ENCODE data around the gene SWT1. TPM values are rescaled to one million over a fixed set of nuclear protein-coding genes. Genes with fewer than 3 reads are reported as not detected.

The SWT1 gene
- total RNA-seq, 1 donor from 2014 or later = 6.9 TPM

DNA sequence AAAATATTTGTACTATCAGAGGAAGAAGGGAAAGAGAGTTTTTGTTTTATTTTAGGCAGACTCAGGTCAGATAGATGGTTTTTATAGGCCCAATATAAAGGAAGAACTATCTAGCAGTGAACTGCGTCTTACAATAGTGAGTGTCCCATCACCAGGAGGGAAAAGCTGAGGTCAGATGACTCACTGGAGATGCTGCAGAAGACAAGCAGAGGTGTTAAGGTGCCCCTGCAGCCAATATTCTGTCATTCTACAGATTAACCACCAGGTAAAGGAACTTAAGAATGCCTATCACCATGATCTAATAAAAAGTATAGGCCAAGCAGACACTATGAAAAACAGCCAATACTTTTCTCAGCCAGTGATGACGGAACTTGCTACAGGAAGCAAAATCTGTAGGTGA, 130.5 kb downstream of the SWT1 start:
- DNase-seq (ENCODE audit: extremely low spot score in 2 of 2) = no peak
- H3K9me3 ChIP-seq = no peaks in the 10 kb centered on the region
- H3K4me3 ChIP-seq = no peak overlapping the region
- TF ChIP-seq POLR2AphosphoS5 (IDR thresholded peaks at IDR 0.05; ENCODE audit: insufficient read depth in 1 of 2, low read depth in 1 of 2) (no peak), POLR2A (IDR thresholded peaks at IDR 0.05) (no peak)
- TF ChIP-seq, protein P1, sequence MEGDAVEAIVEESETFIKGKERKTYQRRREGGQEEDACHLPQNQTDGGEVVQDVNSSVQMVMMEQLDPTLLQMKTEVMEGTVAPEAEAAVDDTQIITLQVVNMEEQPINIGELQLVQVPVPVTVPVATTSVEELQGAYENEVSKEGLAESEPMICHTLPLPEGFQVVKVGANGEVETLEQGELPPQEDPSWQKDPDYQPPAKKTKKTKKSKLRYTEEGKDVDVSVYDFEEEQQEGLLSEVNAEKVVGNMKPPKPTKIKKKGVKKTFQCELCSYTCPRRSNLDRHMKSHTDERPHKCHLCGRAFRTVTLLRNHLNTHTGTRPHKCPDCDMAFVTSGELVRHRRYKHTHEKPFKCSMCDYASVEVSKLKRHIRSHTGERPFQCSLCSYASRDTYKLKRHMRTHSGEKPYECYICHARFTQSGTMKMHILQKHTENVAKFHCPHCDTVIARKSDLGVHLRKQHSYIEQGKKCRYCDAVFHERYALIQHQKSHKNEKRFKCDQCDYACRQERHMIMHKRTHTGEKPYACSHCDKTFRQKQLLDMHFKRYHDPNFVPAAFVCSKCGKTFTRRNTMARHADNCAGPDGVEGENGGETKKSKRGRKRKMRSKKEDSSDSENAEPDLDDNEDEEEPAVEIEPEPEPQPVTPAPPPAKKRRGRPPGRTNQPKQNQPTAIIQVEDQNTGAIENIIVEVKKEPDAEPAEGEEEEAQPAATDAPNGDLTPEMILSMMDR (IDR thresholded peaks at IDR 0.05) = no peak
- peaks cover 1% of the 10 kb centered on the region for H3K4me1 ChIP-seq
- intact Hi-C loops (cut with DNase I) = no loop called here
- no peaks in the 10 kb centered on the region for H3K36me3 ChIP-seq
- no peaks in the 10 kb centered on the region for H3K27me3 ChIP-seq
- H3K27ac ChIP-seq = no peak overlapping the region

GRCh38 chr1:185288435-185288834, 131.5 kb downstream of the SWT1 start:
- H3K36me3 ChIP-seq = no peaks in the 10 kb centered on the region
- no peak overlapping the region for H3K4me3 ChIP-seq
- H3K27me3 ChIP-seq = no peaks in the 10 kb centered on the region
- H3K9me3 ChIP-seq = no peaks in the 10 kb centered on the region
- no peak overlapping the region for H3K27ac ChIP-seq
- intact Hi-C loops (cut with DNase I) = no loop called here
- H3K4me1 ChIP-seq = peaks cover 9% of the 10 kb centered on the region
- TF ChIP-seq POLR2AphosphoS5 (IDR thresholded peaks at IDR 0.05; ENCODE audit: insufficient read depth in 1 of 2, low read depth in 1 of 2) = no peak
- TF ChIP-seq, protein P1 (IDR thresholded peaks at IDR 0.05) = no peak
- no peak for TF ChIP-seq POLR2A (IDR thresholded peaks at IDR 0.05)
- no peak for DNase-seq (ENCODE audit: extremely low spot score in 2 of 2)

DNA sequence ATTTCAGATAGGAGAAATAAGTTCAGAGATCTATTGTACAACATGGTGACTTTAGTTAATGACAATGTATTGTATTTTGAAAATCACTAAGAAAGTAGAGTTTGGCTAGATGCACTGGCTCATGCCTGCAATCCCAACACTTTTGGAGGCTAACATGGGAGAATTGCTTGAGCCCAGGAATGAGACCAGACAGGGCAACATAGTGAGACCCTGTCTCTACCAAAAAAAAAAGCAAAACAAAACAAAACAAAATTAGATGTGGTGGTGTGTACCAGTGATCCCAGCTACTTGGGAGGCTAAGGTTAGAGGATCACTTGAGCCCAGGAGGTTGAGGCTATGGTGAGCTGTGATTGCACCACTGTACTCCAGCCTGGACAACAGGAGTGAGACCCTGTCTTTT, 132.9 kb downstream of the SWT1 start:
- intact Hi-C loops (cut with DNase I) = no loop called here
- Histone ChIP-seq H3K4me1 (peaks cover 9% of the 10 kb centered on the region), H3K9me3 (no peaks in the 10 kb centered on the region), H3K4me3 (no peak overlapping the region), H3K36me3 (no peaks in the 10 kb centered on the region), H3K27me3 (no peaks in the 10 kb centered on the region), H3K27ac (no peak overlapping the region)
- no peak for DNase-seq (ENCODE audit: extremely low spot score in 2 of 2)
- TF ChIP-seq, protein P1 (IDR thresholded peaks at IDR 0.05) = no peak
- TF ChIP-seq POLR2A (IDR thresholded peaks at IDR 0.05) (no peak), POLR2AphosphoS5 (IDR thresholded peaks at IDR 0.05; ENCODE audit: insufficient read depth in 1 of 2, low read depth in 1 of 2) (no peak)

GRCh38 chr1:185291159-185291558, 134.2 kb downstream of the SWT1 start:
- Histone ChIP-seq H3K27ac (no peak overlapping the region), H3K9me3 (no peaks in the 10 kb centered on the region), H3K4me1 (peaks cover 9% of the 10 kb centered on the region), H3K4me3 (no peak overlapping the region), H3K27me3 (no peaks in the 10 kb centered on the region), H3K36me3 (peaks cover 0 to 2% of the 10 kb centered on the region in 2 donors)
- TF ChIP-seq POLR2AphosphoS5 (IDR thresholded peaks at IDR 0.05; ENCODE audit: insufficient read depth in 1 of 2, low read depth in 1 of 2) = no peak
- TF ChIP-seq, protein P1 (IDR thresholded peaks at IDR 0.05) = no peak
- no peak for TF ChIP-seq POLR2A (IDR thresholded peaks at IDR 0.05)
- no peak for DNase-seq (ENCODE audit: extremely low spot score in 2 of 2)
- intact Hi-C loops (cut with DNase I) = no loop called here

GRCh38 chr1:185291652-185292051, 134.7 kb downstream of the SWT1 start:
- no peaks in the 10 kb centered on the region for H3K9me3 ChIP-seq

More at GRCh38 chr1:185291652-185292051, 134.7 kb downstream of the SWT1 start:
- Histone ChIP-seq H3K4me3 (no peak overlapping the region), H3K4me1 (peaks cover 9% of the 10 kb centered on the region), H3K27ac (no peak overlapping the region), H3K27me3 (no peaks in the 10 kb centered on the region), H3K36me3 (peaks cover 0 to 7% of the 10 kb centered on the region in 2 donors)
- TF ChIP-seq, protein P1 (IDR thresholded peaks at IDR 0.05) = no peak
- TF ChIP-seq POLR2AphosphoS5 (IDR thresholded peaks at IDR 0.05; ENCODE audit: insufficient read depth in 1 of 2, low read depth in 1 of 2) (no peak), POLR2A (IDR thresholded peaks at IDR 0.05) (no peak)
- intact Hi-C loops (cut with DNase I) = no loop called here
- DNase-seq (ENCODE audit: extremely low spot score in 2 of 2) = no peak

Data from vagina (tissue), 2 donors.